ENCODE results near the gene RRAS. TPM values are rescaled to one million over a fixed set of nuclear protein-coding genes. Genes with fewer than 3 reads are reported as not detected.

Gene RRAS
- total RNA-seq, 1 experiment from 2014 or later: 55.9 TPM

DNA sequence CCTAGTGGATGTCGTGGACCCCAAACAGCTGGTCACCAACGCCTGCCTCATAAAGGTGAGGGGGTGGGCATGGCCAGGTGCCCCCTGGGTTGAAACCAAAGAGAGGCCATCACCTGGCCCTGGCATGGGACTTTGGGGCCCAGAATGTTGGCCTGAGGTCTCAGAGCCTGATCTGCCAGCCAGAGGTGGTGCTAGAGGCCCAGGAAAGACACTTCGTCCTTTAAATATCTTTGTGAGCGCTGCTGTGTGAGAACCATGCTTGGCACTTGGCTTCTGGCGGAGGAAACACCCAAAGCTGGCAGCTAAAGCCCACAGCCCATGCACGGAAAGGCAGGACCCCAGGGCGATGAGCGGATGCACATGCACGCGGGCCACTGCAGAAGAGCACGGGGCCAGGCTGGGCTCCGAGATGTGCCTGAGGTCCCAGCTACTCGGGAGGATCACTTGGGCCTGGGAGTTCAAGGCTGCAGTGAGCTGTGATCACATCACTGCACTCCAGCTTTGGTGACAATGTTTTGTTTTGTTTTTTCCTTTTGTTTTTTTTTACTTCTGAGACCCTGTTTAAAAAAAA lies 45.1 kb upstream of the RRAS start:
- POLR2A ChIA-PET: no interaction called here
- H3K36me3 ChIP-seq (ENCODE audit: control insufficient read depth in 1 of 2, insufficient read depth in 2 of 2, low read length in 2 of 2): peaks cover 43 to 61% of the 10 kb centered on the region in 2 experiments
- H3K27ac ChIP-seq (ENCODE audit: low read depth, low read length): no peak overlapping the region; the same call in 1 of the 2 replicates
- H3K9me2 ChIP-seq (ENCODE audit: insufficient read depth): no peaks in the 10 kb centered on the region
- CTCF ChIA-PET: no interaction called here
- no peaks in the 10 kb centered on the region for H3K27me3 ChIP-seq (ENCODE audit: insufficient read depth, low read length)
- H3K9ac ChIP-seq (ENCODE audit: low read length): no peak overlapping the region
- peaks cover 58% of the 10 kb centered on the region for H3K79me2 ChIP-seq (ENCODE audit: insufficient read depth, low read length)
- BruUV-seq (replicated peaks): no TSS peak
- peaks cover 28% of the 10 kb centered on the region; the same call in 1 of the 2 replicates for H4K20me1 ChIP-seq (ENCODE audit: insufficient read depth)
- H3K4me1 ChIP-seq (ENCODE audit: control insufficient read depth in 1 of 2, insufficient read depth in 2 of 2, low read length in 2 of 2): peaks cover 10 to 23% of the 10 kb centered on the region in 2 experiments
- DNase-seq (ENCODE audit: low read depth, low spot score) (no peak), ATAC-seq (no peak)
- TF ChIP-seq POLR2A (IDR thresholded peaks at IDR 0.05; ENCODE audit: borderline replicate concordance, extremely low read depth, insufficient read depth, insufficient read length) (no peak), SP1 (IDR thresholded peaks at IDR 0.05; ENCODE audit: low read depth) (no peak), JUND (IDR thresholded peaks at IDR 0.05) (no peak)
- RAD21 ChIA-PET (ENCODE audit: low non-redundant PET in 1 of 2, low total read pairs in 2 of 2, uncharacterized antibody in 2 of 2, unreplicated experiment in 2 of 2): no interaction called here
- H3K4me2 ChIP-seq (ENCODE audit: low read length): no peak overlapping the region
- H3K4me3 ChIP-seq (replicated peaks in 1 of 2; ENCODE audit: low read depth in 1 of 2, low read length in 2 of 2): no peak overlapping the region
- no peak overlapping the region for H2AFZ ChIP-seq (ENCODE audit: low read depth, low read length, poor library complexity, severe bottlenecking)
- intact Hi-C loops (cut with micrococcal nuclease): no loop called here
- no peaks in the 10 kb centered on the region for H3K9me3 ChIP-seq (ENCODE audit: control insufficient read depth in 1 of 2, insufficient read depth in 1 of 2, low read depth in 1 of 2, low read length in 2 of 2)

DNA sequence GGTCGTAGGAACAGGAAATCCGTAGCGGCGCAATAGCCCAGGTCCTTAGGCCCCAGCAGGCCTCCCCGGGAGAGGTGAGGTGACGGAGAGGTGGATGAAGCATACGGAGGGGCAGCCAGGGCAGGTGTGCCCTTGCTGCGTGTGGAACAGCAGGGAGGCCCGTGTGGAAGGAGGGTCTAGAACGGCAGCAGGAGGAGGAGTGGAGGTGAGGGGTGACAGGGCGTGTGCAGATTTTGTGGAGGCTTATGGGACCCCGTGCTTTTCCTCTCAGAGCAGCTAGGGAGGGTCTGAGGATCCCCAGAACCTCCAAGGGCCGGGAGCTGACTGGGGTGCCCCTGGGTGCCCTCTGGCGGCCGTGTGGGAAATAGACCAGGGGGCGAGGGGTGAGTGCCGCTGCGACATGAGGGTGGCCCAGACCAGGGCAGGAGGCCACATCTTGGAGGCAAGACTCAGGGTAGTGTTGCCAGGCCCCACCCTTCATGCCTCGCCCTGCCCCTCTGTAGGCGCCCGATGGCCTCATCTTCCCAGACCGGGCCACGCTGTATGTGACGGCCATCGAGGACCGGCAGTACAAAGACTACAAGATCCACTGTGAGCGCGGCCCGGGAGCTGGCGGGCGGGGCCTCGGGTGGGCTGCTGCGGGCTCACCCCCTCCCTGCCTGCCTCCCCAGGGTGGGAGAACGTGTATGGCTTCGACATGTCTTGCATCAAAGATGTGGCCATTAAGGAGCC lies 44.5 kb upstream of the RRAS start:
- H3K36me3 ChIP-seq (ENCODE audit: control insufficient read depth in 1 of 2, insufficient read depth in 2 of 2, low read length in 2 of 2): peaks cover 43 to 61% of the 10 kb centered on the region in 2 experiments
- DNase-seq (ENCODE audit: low read depth, low spot score): no peak
- H3K4me3 ChIP-seq (replicated peaks in 1 of 2; ENCODE audit: low read depth in 1 of 2, low read length in 2 of 2): no peak overlapping the region
- CTCF ChIA-PET: no interaction called here
- no TSS peak for BruUV-seq (replicated peaks)
- peaks cover 64% of the 10 kb centered on the region for H3K79me2 ChIP-seq (ENCODE audit: insufficient read depth, low read length)
- no peaks in the 10 kb centered on the region for H3K27me3 ChIP-seq (ENCODE audit: insufficient read depth, low read length)
- H2AFZ ChIP-seq (ENCODE audit: low read depth, low read length, poor library complexity, severe bottlenecking): no peak overlapping the region
- TF ChIP-seq, protein P1, sequence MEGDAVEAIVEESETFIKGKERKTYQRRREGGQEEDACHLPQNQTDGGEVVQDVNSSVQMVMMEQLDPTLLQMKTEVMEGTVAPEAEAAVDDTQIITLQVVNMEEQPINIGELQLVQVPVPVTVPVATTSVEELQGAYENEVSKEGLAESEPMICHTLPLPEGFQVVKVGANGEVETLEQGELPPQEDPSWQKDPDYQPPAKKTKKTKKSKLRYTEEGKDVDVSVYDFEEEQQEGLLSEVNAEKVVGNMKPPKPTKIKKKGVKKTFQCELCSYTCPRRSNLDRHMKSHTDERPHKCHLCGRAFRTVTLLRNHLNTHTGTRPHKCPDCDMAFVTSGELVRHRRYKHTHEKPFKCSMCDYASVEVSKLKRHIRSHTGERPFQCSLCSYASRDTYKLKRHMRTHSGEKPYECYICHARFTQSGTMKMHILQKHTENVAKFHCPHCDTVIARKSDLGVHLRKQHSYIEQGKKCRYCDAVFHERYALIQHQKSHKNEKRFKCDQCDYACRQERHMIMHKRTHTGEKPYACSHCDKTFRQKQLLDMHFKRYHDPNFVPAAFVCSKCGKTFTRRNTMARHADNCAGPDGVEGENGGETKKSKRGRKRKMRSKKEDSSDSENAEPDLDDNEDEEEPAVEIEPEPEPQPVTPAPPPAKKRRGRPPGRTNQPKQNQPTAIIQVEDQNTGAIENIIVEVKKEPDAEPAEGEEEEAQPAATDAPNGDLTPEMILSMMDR (IDR thresholded peaks at IDR 0.05 in 2 of 3, conservative IDR thresholded peaks at IDR 0.05 in 1 of 3; ENCODE audit: borderline replicate concordance in 1 of 3, insufficient read depth in 1 of 3, low read depth in 2 of 3, low read length in 2 of 3): peak; percentile 4 to 61 (median 44); a peak in 4 of 6 replicates
- TF ChIP-seq MAX (IDR thresholded peaks at IDR 0.05): no peak
- H3K27ac ChIP-seq (ENCODE audit: low read depth, low read length): no peak overlapping the region
- H3K9me3 ChIP-seq (ENCODE audit: control insufficient read depth in 1 of 2, insufficient read depth in 1 of 2, low read depth in 1 of 2, low read length in 2 of 2): no peaks in the 10 kb centered on the region
- peak; percentile 48 for ATAC-seq
- H3K4me2 ChIP-seq (ENCODE audit: low read length): no peak overlapping the region
- H3K4me1 ChIP-seq (ENCODE audit: control insufficient read depth in 1 of 2, insufficient read depth in 2 of 2, low read length in 2 of 2): peaks cover 13 to 23% of the 10 kb centered on the region in 2 experiments
- POLR2A ChIA-PET: no interaction called here
- H4K20me1 ChIP-seq (ENCODE audit: insufficient read depth): peaks cover 33% of the 10 kb centered on the region; the same call in 1 of the 2 replicates
- RAD21 ChIA-PET (ENCODE audit: low non-redundant PET in 1 of 2, low total read pairs in 2 of 2, uncharacterized antibody in 2 of 2, unreplicated experiment in 2 of 2): no interaction called here
- no peak overlapping the region for H3K9ac ChIP-seq (ENCODE audit: low read length)
- intact Hi-C loops (cut with micrococcal nuclease): no loop called here
- no peaks in the 10 kb centered on the region for H3K9me2 ChIP-seq (ENCODE audit: insufficient read depth)

Data from HCT116 (cell line).